Activated CD4-positive, alpha-beta T cell treated with anti-CD3 and anti-CD28 coated beads, Interleukin-2, Interleukin-6, amounts not matched to agents 100 ng/mL and 50 ng/mL, durations not matched to agents 16 hours and 8 hours (primary cell): ENCODE measurements around the gene LPCAT3.

Experiments used
- DNase-seq: peaks from one replicate; pipeline ENCODE4 v3.0.0-alpha.2; 2020

LPCAT3 gene

GRCh38 chr12:6950811-6951540 is 67.3 kb downstream of the LPCAT3 start, which contains the start of gene PTPN6:
PTPN6 (plus strand) TSS chr12:6951356; CDS start chr12:6951513, 157 bp downstream.
- DNase-seq = peak; percentile 80

GRCh38 chr12:6950401-6950801 is 67.9 kb downstream of the LPCAT3 start:
- peak; percentile 65 for DNase-seq

GRCh38 chr12:6948873-6949594 is 69.2 kb downstream of the LPCAT3 start:
- no peak for DNase-seq

- DNase-seq = no peak
Observed at GRCh38 chr12:6947615-6948014, 70.7 kb downstream of the LPCAT3 start.

- DNase-seq = no peak
Observed at GRCh38 chr12:6946920-6947374, 71.3 kb downstream of the LPCAT3 start.

GRCh38 chr12:6946033-6946919 is 72.0 kb downstream of the LPCAT3 start:
- DNase-seq = peak; percentile 80

- DNase-seq = no peak
Observed at GRCh38 chr12:6945613-6946012, 72.7 kb downstream of the LPCAT3 start.

- peak; percentile 95 for DNase-seq
Observed at GRCh38 chr12:6944381-6945186, 73.7 kb downstream of the LPCAT3 start.

- DNase-seq = peak; percentile 95
Observed at GRCh38 chr12:6943722-6944380, 74.4 kb downstream of the LPCAT3 start, which contains the start of the genes C12orf57 and RNU7-1. C12orf57 (plus strand) TSS chr12:6944022; CDS start chr12:6944122, 100 bp downstream. RNU7-1 (plus strand) TSS chr12:6943816.

GRCh38 chr12:6943389-6943721 is 74.9 kb downstream of the LPCAT3 start:
- DNase-seq = peak; percentile 88

- DNase-seq = no peak
Observed at GRCh38 chr12:6942331-6942665, 76.0 kb downstream of the LPCAT3 start.

GRCh38 chr12:6941782-6942181 is 76.5 kb downstream of the LPCAT3 start:
- no peak for DNase-seq

GRCh38 chr12:6941267-6941666 is 77.0 kb downstream of the LPCAT3 start:
- DNase-seq = no peak

GRCh38 chr12:6939191-6939540 is 79.1 kb downstream of the LPCAT3 start:
- DNase-seq = no peak

- DNase-seq = no peak
Observed at GRCh38 chr12:6938353-6939190, 79.7 kb downstream of the LPCAT3 start.

- peak; percentile 96 for DNase-seq
Observed at GRCh38 chr12:6937481-6938352, 80.6 kb downstream of the LPCAT3 start.

GRCh38 chr12:6936636-6937480 is 81.4 kb downstream of the LPCAT3 start:
- peak; percentile 68 for DNase-seq

GRCh38 chr12:6936194-6936635 is 82.1 kb downstream of the LPCAT3 start:
- DNase-seq = no peak
